Vagina (tissue), 2 donors: ENCODE results near the gene AKAP13. TPM values are rescaled to one million over a fixed set of nuclear protein-coding genes. Genes with fewer than 3 reads are reported as not detected.
"Not testable (repeated sequence)": the region's sequence is repeated elsewhere in the genome, so short reads cannot be mapped to it uniquely, and the experiment has no call there.

ENCODE experiments used
- DNase-seq, 2 donors: peaks; one replicate each; pipeline ENCODE4 v3.0.0-alpha.2; 2017; ENCODE audit errors: extremely low spot score in 2 of 2
- H3K27ac ChIP-seq: fragments of 200-600 bp; sonication (generic); one replicate; pipeline ENCODE4 v1.5.1; 2019
- H3K27me3 ChIP-seq: fragments of 200-600 bp; sonication (generic); one replicate; pipeline ENCODE4 v1.5.1; 2019
- H3K36me3 ChIP-seq, 2 donors: fragments of 200-600 bp; sonication (generic); one replicate each; pipeline ENCODE4 v1.5.1; 2017 to 2019
- H3K4me1 ChIP-seq: fragments of 200-600 bp; sonication (generic); one replicate; pipeline ENCODE4 v1.5.1; 2019
- H3K4me3 ChIP-seq, 2 donors: fragments of 200-600 bp; sonication (generic); 1 replicate in 1 of 2; 2 replicates in 1 of 2; pipeline ENCODE4 v1.5.1; 2016 to 2019
- H3K9me3 ChIP-seq: fragments of 200-600 bp; sonication (generic); one replicate; pipeline ENCODE4 v1.5.1; 2019
- POLR2A ChIP-seq, 2 donors: fragments of 450-650 bp; IDR thresholded peaks; one replicate each; pipeline ENCODE4 v1.6.1; 2017; ENCODE audit warnings: antibody characterized with exemption in 2 of 2, mild to moderate bottlenecking in 2 of 2, moderate library complexity in 2 of 2
- POLR2AphosphoS5 ChIP-seq, 2 donors: sonication (generic); formaldehyde crosslinking; IDR thresholded peaks; one replicate each; pipeline ENCODE4 v1.9.0; 2017; ENCODE audit warnings: antibody characterized with exemption in 2 of 2, mild to moderate bottlenecking in 2 of 2, low read depth in 1 of 2; ENCODE audit not compliant: insufficient read depth in 1 of 2
- intact Hi-C: fragments of 100-400 bp; cut with DNase I; formaldehyde crosslinking; loops from one replicate; pipeline ENCODE4 v1.15.1; 2023
- microRNA counts, 2 donors: library from miRNA; unstranded; fragments of <30 nt; microRNA quantifications; one replicate each; lab custom pipeline; 2016 to 2017
- microRNA-seq: library from miRNA; unstranded; fragments of <30 nt; microRNA quantifications from one replicate; pipeline ENCODE4, GENCODE V29; 2017; ENCODE audit warnings: borderline number of aligned reads, borderline replicate concordance
- small RNA-seq: library from RNA; depleted of rRNA; stranded (forward); fragments of <200 nt; gene quantifications from one replicate; pipeline ENCODE3, GENCODE V24; 2016
- total RNA-seq: library from RNA; depleted of rRNA; stranded (reverse); fragments of >200 nt; gene quantifications from one replicate; pipeline ENCODE4 v1.2.3, GENCODE V29; 2016
- TF ChIP-seq, protein P1 (sequence below), 3 experiments: fragments of 450-650 bp in 2 of 3; fragments of 200-600 bp in 1 of 3; sonication (generic) in 1 of 3; IDR thresholded peaks; one replicate each; pipeline ENCODE4 v1.5.1; 2017 to 2019; ENCODE audit warnings: antibody characterized with exemption in 3 of 3, mild to moderate bottlenecking in 2 of 3, moderate library complexity in 2 of 3

Gene AKAP13
- total RNA-seq, 1 donor from 2014 or later = 177 TPM

DNA sequence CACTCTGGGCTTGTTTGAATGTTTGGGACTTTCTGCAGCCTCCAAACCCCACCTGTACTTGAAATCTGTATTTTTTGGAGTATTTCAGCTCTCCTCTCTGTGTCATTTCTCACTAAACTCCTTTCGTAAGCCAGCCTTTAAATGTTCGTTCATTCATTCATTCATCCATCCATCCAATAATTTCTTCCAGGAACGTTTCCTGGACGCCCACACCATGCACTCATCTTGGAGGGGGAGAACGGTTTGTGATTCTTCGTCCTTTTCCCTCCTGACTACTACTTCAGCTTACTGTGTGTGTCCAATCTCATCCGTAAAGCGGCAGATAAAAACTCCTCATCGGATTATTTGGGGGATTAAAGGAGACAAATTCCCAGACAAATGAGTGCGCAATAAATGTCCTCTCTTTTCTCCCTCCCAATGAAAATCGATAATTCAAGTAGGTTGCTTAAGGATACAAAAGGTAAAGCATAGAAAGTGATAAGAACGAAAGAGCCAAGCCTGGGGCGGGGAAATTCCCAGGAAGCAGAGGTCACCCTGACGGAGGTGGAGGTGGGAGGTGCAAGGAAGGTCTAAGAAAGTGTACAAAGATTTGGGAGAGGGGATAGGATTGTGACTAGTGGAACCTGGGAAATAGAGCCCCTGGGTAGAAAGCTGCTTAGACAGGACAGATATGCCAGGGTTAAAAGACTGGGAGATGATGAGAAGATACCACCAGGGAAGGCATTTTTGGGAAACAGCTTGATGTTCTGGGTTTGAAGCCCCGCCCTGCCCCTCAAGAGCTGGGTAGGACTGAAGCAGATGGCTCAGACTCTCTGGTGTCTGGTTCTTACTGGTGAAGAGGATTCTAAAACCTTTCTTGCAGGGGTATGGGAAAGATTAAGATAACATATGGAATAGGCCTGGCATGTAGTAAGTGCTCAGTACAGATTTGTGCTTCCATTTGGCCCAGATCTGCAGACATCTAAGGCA, 415.2 kb downstream of the AKAP13 start:
- peak overlapping the region; percentile 82 to 95 for H3K4me3 ChIP-seq
- no peak for DNase-seq
- no peaks in the 10 kb centered on the region for H3K9me3 ChIP-seq
- H3K27me3 ChIP-seq = no peaks in the 10 kb centered on the region
- peak overlapping the region; percentile 73 for H3K27ac ChIP-seq
- no peaks in the 10 kb centered on the region for H3K36me3 ChIP-seq
- TF ChIP-seq, protein P1, sequence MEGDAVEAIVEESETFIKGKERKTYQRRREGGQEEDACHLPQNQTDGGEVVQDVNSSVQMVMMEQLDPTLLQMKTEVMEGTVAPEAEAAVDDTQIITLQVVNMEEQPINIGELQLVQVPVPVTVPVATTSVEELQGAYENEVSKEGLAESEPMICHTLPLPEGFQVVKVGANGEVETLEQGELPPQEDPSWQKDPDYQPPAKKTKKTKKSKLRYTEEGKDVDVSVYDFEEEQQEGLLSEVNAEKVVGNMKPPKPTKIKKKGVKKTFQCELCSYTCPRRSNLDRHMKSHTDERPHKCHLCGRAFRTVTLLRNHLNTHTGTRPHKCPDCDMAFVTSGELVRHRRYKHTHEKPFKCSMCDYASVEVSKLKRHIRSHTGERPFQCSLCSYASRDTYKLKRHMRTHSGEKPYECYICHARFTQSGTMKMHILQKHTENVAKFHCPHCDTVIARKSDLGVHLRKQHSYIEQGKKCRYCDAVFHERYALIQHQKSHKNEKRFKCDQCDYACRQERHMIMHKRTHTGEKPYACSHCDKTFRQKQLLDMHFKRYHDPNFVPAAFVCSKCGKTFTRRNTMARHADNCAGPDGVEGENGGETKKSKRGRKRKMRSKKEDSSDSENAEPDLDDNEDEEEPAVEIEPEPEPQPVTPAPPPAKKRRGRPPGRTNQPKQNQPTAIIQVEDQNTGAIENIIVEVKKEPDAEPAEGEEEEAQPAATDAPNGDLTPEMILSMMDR (IDR thresholded peaks at IDR 0.05) = no peak
- no peak for TF ChIP-seq POLR2A (IDR thresholded peaks at IDR 0.05)
- TF ChIP-seq POLR2AphosphoS5 (IDR thresholded peaks at IDR 0.05; ENCODE audit: insufficient read depth in 1 of 2, low read depth in 1 of 2) = no peak
- intact Hi-C loops = no loop called here
- peaks cover 18% of the 10 kb centered on the region for H3K4me1 ChIP-seq

DNA sequence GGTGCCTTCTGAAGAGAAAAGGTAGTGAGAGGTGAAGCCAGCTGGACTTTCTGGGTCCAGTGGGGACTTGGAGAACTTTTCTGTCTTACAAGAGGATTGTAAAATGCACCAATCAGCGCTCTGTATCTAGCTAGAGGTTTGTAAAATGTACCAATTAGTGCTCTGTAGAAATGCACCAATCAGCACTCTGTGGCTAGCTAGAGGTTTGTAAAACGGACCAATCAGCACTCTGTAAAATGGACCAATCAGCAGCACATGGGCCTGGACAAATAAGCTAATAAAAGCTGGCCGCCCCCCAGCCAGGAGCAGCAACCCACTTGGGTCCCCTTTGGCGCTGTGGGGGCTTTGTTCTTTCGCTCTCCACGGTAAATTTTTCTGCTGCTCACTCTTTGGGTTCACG, 416.0 kb downstream of the AKAP13 start:
- intact Hi-C loops, H3K4me3 ChIP-seq, H3K27ac ChIP-seq, DNase-seq, H3K36me3 ChIP-seq, H3K9me3 ChIP-seq, H3K27me3 ChIP-seq: not testable (repeated sequence)
- peaks cover 18% of the 10 kb centered on the region for H3K4me1 ChIP-seq

MicroRNAs within 50 kb of the gene (microRNA counts, 767-probe panel; counts per million panel counts)
- 238 to 261 counts per million in 2 donors for microRNA hsa-miR-1276 (lab: Ali Mortazavi, UCI)

Small RNAs within 50 kb of the gene (microRNA-seq; reads per million reads assigned to microRNA genes)
- gene MIR1276 (not detected), gene MIR7706 (22.5 reads per million, percentile 35 among the genes with 10 or more reads in this experiment)

Small RNAs within 50 kb of the gene (small RNA-seq; reads per million reads assigned to genes)
- not detected for gene AC021739.1
- not detected for gene MIR1276
- not detected for gene RNU6-1280P
- gene RNU7-79P = not detected
